Right kidney (tissue), 1 donor: ENCODE data around the gene RTBDN.
"Not testable (repeated sequence)": the region's sequence is repeated elsewhere in the genome, so short reads cannot be mapped to it uniquely, and the experiment has no call there.

Experiments
- DNase-seq: peaks from one replicate; pipeline ENCODE4 v3.0.0-alpha.2; 2016

RTBDN gene

GRCh38 chr19:12858041-12858928 lies 23.9 kb upstream of the RTBDN start:
- DNase-seq, result no peak

GRCh38 chr19:12856653-12857052 lies 22.3 kb upstream of the RTBDN start:
- no peak for DNase-seq

- peak; percentile 87 for DNase-seq
Measured at GRCh38 chr19:12847159-12848139, 13.1 kb upstream of the RTBDN start.

GRCh38 chr19:12846613-12847012 lies 12.2 kb upstream of the RTBDN start:
- not testable (repeated sequence) for DNase-seq

- no peak for DNase-seq
Measured at GRCh38 chr19:12843999-12844732, 9.8 kb upstream of the RTBDN start.

- DNase-seq, result no peak
Measured at GRCh38 chr19:12843328-12843727, 8.9 kb upstream of the RTBDN start.

- no peak for DNase-seq
Measured at GRCh38 chr19:12842511-12842910, 8.1 kb upstream of the RTBDN start.

- DNase-seq, result peak; percentile 41
Measured at GRCh38 chr19:12841094-12841493, 6.7 kb upstream of the RTBDN start.

- peak; percentile 50 for DNase-seq
Measured at GRCh38 chr19:12840091-12841079, 6.0 kb upstream of the RTBDN start.

- no peak for DNase-seq
Measured at GRCh38 chr19:12838886-12839756, 4.7 kb upstream of the RTBDN start.

- peak; percentile 40 for DNase-seq
Measured at GRCh38 chr19:12838182-12838885, 4.0 kb upstream of the RTBDN start, which contains the start of gene MAST1. Gene MAST1, plus strand, starts transcription at chr19:12838515. Its CDS starts 58 bp downstream, at chr19:12838573.

GRCh38 chr19:12837225-12837624 lies 2.8 kb upstream of the RTBDN start:
- DNase-seq, result no peak

- no peak for DNase-seq
Measured at GRCh38 chr19:12836529-12836863, 2.1 kb upstream of the RTBDN start.

- no peak for DNase-seq
Measured at GRCh38 chr19:12834976-12835757, 788 bp upstream of the RTBDN start.

GRCh38 chr19:12833738-12834565 lies 427 bp downstream of the RTBDN start:
- DNase-seq, result no peak

- no peak for DNase-seq
Measured at GRCh38 chr19:12833418-12833737, 1.0 kb downstream of the RTBDN start.

GRCh38 chr19:12828494-12828893 lies 5.9 kb downstream of the RTBDN start:
- no peak for DNase-seq
